Fibroblast of skin of left biceps (primary cell): ENCODE data around the gene ZSWIM3.
A peak's percentile ranks its signal among the peaks of the same experiment; 100 is the strongest.

Experiments used
- DNase-seq, 2 experiments: peaks; one replicate each; pipeline ENCODE4 v3.0.0-alpha.2; 2013; ENCODE audit warnings: low read depth in 2 of 2

ZSWIM3 gene

GRCh38 chr20:45833030-45833882 lies 24.2 kb upstream of the ZSWIM3 start, which contains the start of gene SNX21:
Gene SNX21 (plus strand): TSS chr20:45833799. CDS start chr20:45833920, 121 bp downstream.
- DNase-seq: peak; percentile 73 to 80

DNA sequence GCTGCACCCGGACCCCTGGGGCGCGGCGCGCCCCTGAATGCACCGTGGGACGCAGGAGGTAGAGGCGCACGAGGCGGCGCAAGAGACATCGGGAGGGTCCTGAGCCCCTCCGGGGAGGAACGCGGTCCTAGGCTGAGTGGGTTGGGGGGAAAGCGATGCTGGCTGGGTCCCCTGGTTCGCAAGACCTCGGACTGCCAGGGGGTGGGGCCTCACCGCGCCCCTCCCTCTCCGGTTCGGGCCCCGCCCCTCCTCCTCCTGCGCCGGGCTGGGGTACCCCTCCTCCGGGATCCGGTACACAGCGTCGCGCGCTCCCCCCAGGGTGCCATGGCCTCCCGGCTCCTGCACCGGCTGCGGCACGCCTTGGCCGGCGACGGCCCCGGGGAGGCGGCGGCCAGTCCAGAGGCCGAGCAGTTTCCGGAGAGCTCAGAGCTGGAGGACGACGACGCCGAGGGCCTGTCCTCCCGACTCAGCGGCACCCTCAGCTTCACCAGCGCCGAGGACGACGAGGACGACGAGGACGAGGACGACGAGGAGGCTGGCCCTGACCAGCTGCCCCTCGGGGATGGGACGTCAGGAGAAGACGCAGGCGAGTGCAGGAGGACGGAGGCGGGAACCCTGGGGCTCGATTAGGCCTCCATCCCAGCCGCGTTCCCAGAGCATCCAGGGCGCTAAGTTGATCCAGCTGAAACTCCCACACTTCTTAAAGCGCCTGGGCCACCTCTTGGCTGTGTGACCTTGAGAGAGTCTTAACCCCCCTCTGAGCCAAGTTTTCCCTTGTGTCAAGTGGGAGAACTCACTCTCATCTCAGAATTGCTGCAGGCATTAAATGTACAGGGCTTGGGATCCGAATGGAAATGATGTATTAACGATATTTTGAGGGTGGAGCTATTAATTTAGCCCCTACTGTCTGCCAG lies 23.3 kb upstream of the ZSWIM3 start:
- DNase-seq: peak in 1 of 2 experiments; percentile 37

- no peak for DNase-seq
Measured at GRCh38 chr20:45834797-45835161, 22.6 kb upstream of the ZSWIM3 start.

- DNase-seq: no peak
Measured at GRCh38 chr20:45835329-45835765, 22.1 kb upstream of the ZSWIM3 start.

GRCh38 chr20:45835825-45836224 lies 21.6 kb upstream of the ZSWIM3 start:
- DNase-seq: no peak

GRCh38 chr20:45836841-45837240 lies 20.6 kb upstream of the ZSWIM3 start:
- DNase-seq: no peak

DNA sequence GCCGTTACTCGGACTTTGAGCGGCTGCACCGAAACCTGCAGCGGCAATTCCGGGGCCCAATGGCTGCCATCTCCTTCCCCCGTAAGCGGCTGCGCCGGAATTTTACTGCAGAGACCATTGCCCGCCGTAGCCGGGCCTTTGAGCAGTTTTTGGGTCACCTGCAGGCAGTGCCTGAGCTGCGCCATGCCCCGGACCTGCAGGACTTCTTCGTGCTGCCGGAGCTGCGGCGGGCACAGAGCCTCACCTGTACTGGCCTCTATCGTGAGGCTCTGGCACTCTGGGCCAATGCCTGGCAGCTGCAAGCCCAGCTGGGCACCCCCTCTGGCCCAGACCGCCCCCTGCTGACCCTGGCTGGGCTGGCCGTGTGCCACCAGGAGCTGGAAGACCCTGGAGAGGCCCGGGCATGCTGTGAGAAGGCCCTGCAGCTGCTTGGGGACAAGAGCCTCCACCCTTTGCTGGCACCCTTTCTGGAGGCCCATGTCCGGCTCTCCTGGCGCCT lies 16.7 kb upstream of the ZSWIM3 start:
- DNase-seq: no peak

DNA sequence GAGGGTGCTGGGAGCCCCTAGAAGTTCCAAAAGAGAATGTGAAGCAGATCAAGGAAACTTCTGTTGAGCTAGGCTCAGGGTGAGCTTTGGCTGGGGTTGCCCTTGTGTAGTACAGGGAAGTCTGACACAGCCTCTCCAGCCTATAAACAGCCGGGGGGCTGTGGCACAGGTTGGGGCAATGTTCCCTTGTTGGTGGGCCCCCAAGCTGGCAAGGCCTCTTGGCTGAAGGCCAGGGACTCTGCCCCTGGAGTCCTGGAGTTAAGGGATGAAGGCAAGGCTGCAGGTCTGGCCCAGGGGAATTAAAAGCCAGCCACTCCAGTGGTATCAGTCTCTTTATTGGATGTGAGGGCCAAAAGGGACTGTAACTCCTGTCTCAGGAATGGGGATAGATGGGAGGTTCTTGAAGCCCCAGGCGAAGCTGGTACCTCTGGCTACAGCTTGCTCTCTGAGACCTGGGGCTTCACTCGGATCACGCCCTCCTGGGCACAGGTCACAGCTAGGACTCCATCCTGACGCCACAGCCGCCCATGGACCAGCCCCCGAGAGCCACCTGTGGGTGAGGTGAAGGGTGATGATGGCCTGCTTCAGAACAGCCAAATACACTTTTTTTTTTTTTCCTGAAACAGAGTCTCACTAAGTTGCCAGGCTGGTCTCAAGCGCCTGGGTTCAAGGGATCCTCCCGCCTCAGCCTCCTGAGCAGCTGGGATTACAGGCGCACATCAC lies 15.8 kb upstream of the ZSWIM3 start:
- DNase-seq: no peak

- no peak for DNase-seq
Measured at GRCh38 chr20:45842169-45842812, 15.1 kb upstream of the ZSWIM3 start.

DNA sequence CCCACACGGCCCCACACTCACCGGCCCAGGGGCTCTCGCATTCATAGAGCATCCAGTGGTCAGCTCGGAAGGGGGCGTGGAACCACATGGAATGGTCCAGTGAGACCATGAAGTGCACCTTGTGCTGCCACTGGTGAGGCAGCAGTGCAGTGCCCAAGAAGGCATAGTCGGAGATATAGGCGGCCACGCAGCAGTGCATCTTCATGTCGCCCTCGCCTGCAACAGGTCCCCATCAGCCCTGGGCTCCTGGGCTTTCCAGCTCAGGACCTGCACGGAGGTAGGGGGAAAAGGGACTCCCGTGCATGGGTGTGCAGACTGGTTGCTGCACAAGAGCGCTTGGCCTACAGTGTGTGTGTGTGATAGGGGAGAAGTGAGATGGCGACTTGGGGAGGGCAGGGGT lies 13.9 kb upstream of the ZSWIM3 start:
- no peak for DNase-seq

GRCh38 chr20:45845452-45845851 lies 12.0 kb upstream of the ZSWIM3 start:
- no peak for DNase-seq

DNA sequence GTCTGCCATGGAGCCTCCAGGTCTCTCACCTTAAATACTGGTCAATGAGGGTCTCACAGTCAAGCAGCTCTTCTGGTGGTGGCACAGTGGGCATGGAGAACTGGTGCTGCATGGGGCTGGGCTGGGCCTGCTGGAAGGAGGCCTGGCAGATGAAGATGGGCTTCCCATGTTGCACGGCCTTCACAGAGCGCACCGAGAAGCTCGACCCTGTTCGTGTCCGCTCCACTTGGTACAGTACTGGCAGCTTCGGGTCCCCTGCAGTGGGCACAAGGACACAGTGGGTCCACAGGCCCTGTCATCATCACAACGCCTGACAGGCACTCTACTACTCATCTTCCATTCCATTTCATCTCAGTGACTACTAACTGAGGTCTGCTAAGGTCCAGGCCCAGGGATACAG lies 9.0 kb upstream of the ZSWIM3 start:
- no peak for DNase-seq

DNA sequence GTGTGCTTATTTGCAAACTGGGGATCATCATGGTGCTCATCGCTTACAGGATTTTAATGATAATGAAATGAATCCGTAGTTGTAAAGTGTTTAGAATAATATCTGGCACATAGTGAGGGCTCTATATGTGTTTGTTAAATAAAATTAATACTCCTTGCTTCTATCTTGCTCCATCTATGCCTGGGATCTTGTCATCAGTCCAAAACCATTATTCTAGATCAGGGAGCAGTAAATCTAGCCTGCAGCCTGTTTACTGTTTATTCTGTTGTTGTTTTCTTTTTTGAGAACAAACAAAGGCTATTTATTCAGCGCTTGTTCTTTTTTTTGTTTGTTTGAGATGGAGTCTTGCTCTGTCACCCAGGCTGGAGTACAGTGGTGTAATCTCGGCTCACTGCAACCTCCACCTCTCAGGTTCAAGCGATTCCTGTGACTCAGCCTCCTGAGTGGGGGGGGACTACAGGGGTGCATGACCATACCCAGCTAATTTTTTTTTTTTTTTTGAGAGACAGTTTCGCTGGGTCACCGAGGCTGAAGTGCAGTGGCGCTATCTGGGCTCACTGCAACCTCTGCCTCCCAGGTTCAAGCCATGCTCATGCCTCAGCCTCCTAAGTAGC lies 8.3 kb upstream of the ZSWIM3 start:
- DNase-seq: no peak

DNA sequence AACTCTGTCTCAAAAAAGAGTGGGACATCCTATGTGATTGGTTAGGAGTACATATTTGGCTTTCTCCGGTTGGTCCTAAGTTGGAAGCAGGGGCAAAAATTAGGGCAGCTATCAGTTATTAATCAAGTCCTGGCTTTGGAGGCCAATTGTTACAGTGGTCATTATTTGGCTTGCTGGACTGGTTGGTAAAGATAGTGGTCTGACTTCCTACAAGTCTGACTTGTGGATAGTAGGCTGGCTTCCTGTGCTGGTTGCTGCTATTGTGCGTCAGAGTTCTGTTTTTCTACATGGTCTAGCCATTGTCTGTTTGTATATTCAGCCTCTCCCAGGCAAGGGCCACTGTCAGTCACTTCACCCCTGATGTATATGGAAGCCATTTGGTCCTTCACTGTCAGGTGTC lies 7.2 kb upstream of the ZSWIM3 start:
- DNase-seq: no peak

DNA sequence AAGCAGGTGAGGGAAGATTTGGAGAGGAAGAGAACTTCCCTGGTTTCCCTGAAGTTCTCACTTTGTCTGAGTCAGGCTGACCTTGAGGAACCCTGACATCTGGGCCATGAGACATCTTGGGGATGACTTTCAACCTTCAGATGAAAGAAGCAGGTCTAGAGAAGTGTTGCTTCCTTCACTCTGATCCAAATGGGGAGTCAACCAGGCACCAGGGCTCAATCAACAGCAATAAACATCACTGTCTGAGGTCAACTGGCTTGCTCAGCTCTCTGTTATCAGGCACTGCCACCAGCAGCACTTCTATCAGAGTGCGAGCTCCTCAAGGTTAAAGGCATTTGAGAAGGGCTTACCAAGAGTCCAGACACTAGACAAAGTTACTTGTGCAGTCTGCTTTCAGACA lies 6.5 kb upstream of the ZSWIM3 start:
- no peak for DNase-seq

DNA sequence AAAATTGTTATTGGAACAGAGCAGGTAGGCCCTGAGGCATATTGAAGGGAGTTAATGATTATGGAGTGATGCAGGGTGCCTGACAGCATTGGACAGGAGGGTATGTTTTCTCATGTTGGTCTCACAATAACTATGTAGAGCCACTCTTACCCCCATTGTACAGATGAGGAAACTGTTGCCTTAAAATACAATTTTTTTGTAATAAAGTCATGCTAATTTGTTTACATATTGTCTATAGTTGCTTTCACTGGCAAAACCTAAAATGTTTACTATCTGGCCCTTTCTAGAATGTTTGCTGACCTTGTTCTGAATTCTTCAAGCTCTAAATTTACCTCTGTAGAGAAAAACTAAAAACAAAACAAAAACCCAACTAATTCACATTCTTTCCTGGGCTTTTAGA lies 5.9 kb upstream of the ZSWIM3 start:
- no peak for DNase-seq

DNA sequence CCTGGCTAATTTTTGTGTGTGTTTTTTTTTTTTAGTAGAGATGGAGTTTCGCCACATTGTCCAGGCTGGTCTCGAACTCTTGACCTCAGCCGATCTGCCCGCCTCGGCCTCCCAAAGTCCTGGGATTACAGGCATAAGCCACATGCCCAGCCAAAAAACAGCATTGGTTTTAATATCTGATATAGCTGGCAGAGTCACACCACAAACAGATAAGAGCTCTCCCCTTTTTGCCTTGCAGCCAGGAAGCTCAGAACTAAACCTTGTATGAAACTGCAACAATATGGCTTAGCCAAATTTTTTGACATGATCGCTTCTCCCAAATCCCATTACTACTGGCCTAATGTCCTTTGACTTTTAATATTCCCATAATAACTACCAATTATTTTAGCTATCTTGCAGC lies 5.1 kb upstream of the ZSWIM3 start:
- no peak for DNase-seq

GRCh38 chr20:45853484-45853883 lies 3.9 kb upstream of the ZSWIM3 start:
- no peak for DNase-seq

GRCh38 chr20:45857882-45858216 lies 435 bp downstream of the ZSWIM3 start:
- DNase-seq: no peak

DNA sequence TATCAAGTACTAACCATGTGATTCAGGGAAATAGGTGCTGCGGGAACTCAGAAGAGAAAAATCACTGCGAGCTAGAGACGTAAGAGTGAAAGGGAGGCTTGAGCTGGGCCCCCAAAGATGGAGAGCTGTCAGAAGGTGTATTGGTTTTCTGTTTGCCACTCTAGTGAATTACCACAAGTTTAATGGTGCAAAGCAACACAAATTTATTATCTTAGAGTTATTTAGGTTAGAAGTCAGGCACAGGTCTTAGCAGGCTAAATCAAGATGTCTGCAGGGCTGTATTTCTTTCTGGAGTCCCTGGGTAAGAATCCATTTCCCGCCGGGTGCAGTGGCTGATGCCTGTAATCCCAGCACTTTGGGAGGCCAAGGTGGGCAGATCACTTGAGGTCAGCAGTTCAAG lies 2.5 kb downstream of the ZSWIM3 start:
- no peak for DNase-seq
